Ureter (tissue), 1 donor: ENCODE data around the gene C19orf85. TPM values are rescaled to one million over a fixed set of nuclear protein-coding genes. Genes with fewer than 3 reads are reported as not detected.
A peak's percentile ranks its signal among the peaks of the same experiment; 100 is the strongest.
"Not testable (repeated sequence)": the region's sequence is repeated elsewhere in the genome, so short reads cannot be mapped to it uniquely, and the experiment has no call there.

ENCODE experiments used
- DNase-seq: peaks from one replicate; pipeline ENCODE4 v3.0.0-alpha.2; 2020; ENCODE audit warnings: low spot score
- total RNA-seq: library from RNA; stranded (reverse); gene quantifications from one replicate; pipeline ENCODE4 v1.2.4, GENCODE V29; 2023
- donor health status: DM: yes; HTN: yes; CAD: no.

Gene C19orf85
- not detected for total RNA-seq

- no peak for DNase-seq
Observed at GRCh38 chr19:55464662-55465054, at the start of gene C19orf85. Gene C19orf85, minus strand, starts transcription at chr19:55464751. Its CDS starts 197 bp downstream, at chr19:55464554.

DNA sequence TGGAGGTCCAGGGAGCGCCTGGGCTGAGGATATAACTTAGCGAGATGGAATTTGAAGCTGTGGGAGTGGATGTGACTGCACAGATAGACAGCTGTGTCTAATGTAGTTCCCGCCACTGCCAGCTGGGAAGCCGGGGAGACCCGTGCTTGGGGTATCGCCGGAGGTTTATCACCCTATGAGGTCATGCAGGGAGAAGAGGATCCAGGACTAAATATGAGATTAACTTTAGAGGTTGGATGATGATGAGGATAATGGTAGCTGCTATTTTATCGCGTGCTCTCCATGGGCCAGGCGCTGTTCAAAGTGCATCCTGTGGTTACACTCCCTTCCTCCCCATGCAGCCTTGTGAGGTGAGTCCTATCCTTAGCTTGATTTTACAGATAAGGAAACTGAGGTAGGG lies 43.6 kb upstream of the C19orf85 start:
- DNase-seq, result no peak

GRCh38 chr19:55504981-55505380 lies 40.4 kb upstream of the C19orf85 start:
- no peak for DNase-seq

GRCh38 chr19:55504252-55504603 lies 39.7 kb upstream of the C19orf85 start:
- no peak for DNase-seq

GRCh38 chr19:55503502-55504251 lies 39.1 kb upstream of the C19orf85 start:
- DNase-seq, result peak; percentile 93

- DNase-seq, result no peak
Observed at GRCh38 chr19:55503157-55503501, 38.6 kb upstream of the C19orf85 start.

DNA sequence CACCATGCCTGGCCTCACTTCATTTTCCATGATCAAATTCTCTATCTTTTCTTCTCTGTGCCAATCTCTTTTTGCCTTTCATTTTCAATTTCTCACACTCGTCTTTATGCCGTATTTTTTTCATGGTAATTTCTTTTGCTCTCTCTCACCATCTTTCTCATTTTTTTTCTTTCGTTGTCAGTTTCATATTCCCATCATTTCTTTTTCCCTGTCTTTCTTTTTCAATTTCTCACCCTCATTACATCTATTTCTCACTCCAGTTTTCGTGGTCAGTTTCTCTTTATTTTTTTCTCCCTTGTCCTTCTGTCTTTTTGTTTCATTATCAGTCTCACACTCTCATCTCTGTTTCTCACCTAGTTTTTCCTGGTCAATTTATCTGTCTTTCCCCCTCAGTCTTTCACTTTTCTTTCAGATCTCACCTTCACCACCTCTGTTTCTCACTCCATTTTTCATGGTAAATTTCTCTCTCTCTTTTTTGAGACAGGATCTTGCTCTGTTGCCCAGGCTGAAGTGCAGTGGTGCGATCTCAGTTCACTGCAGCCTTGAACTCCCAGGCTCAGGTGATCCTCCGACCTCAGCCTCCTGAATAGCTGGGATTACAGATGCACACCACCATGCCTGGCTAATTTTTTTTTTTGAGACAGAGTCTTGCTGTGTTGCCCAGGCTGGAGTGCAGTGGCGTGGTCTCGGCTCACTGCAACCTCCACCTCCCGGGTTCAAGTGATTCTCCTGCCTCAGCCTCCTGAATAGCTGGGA lies 37.8 kb upstream of the C19orf85 start:
- no peak for DNase-seq

DNA sequence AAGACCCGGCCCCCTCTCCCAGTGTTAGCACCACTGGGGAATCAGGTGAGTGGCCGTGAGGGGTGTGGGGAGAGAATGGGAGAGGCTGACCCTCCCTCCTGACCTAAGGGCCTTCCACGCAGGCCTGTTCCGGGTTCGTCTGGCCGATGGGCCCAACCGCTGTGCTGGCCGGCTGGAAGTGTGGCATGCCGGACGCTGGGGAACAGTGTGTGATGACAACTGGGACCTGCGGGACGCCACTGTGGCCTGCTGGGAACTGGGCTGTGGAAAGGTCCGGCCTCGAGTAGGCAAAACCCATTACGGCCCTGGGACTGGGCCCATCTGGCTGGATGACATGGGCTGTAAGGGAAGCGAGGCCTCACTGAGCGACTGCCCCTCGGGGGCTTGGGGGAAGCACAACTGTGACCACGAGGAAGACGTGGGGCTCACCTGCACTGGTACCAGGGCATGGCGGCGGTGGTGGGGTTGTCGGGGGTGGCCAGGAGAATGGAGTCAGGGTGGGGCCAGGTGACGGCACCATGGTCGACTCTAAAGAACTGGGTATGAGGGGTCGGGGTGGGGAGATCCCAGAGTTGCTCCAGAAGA lies 35.9 kb upstream of the C19orf85 start:
- no peak for DNase-seq

DNA sequence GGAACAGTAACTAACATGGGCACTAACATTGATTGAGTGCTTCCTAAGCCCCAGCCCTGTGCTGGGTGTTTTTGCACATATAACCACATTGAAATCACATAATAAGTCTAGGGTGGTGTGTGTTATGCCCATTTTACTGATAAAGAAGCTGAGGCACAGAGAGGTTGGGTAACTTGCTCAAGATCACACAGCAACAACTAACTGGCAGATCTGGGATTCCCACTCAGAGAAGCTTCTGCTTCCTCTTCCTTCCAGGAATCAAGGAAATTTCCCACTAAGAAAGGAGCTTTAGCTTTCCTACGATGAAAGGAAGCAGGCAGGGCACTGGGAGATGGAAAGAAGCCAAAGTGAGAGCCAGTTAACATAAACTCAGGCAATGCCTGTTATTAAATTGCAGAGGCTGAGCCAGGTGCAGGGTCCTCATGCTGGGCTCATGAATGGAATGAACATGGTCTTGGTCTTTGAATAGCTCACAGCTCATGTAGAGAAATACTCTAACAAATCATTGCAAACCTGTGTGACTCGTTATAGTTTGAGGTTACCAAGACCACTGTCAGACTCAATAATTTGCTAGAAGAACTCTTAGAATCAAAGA lies 33.8 kb upstream of the C19orf85 start:
- DNase-seq, result no peak

GRCh38 chr19:55497763-55498162 lies 33.2 kb upstream of the C19orf85 start:
- DNase-seq, result no peak

DNA sequence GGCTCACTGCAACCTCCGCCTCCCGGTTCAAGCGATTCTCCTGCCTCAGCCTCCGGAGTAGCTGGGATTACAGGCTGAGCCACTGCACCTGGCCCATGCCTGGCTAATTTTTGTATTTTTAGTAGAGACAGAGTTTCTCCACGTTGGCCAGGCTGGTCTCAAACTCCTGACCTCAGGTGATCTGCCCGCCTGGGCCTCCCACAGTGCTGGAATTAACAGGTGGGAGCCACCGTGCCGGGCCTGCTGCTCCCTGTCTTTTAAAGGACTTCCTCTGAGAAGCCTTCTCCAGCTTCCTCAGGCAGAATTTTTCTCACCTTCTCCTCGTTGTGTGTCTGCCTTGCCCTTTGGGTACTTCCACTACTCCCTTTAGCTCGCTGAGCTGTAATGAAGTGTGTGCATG lies 32.3 kb upstream of the C19orf85 start:
- not testable (repeated sequence) for DNase-seq

DNA sequence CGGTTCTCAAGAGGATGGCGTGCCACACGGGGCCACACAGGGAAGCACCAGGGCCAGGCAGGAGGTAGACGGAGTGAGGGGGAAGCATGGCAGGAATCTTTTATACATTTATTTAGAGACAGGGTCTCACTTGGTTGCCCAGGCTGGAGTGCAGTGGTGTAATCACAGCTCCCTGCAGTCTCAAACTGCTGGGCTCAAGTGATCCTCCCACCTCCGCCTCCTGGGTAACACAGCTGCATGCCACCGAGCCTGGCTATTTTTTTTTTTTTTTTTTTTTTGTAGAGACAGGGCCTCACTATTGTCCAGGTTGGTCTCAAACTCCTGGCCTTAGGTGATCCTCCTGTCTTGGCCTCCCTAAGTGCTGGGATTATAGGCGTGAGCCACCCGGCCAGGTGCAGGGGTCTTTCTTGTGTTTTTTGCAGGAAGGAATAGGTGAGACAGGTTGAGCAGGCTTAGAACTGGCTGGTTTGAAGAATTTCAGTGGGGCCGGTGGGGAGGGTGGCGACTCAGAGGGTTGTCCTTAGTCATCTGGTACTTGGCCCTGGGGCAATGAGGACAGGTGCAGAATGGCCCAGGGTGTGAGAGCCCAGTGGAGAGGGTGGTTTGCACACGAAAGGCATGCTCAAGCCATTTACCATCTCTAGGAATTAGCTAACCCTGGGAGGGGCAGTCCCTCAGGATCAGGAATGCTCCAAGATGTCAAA lies 31.2 kb upstream of the C19orf85 start:
- no peak for DNase-seq

- peak; percentile 53 for DNase-seq
Observed at GRCh38 chr19:55494172-55494761, 29.7 kb upstream of the C19orf85 start.

DNA sequence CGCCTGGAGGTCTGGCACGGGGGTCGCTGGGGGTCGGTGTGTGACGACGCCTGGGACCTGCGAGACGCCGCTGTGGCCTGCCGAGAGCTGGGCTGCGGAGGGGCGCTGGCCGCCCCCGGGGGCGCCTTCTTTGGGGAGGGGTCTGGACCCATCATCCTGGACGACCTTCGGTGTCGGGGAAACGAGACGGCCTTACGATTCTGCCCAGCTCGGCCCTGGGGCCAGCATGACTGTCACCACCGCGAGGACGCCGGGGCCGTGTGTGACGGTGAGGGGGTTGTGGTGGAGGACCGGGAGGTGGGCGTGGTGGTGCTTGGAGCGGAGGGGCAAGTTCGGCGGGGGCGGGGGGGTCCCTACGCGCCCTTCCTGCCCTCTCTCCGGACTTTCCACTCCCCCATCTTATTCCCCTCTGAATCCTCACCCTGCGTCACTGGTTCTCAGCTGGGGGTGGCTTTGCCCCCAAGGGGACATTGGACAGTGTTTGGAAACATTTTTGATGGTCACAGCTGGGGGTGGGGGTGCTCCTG lies 29.2 kb upstream of the C19orf85 start:
- DNase-seq, result peak; percentile 47

- DNase-seq, result no peak
Observed at GRCh38 chr19:55493052-55493644, 28.6 kb upstream of the C19orf85 start.

DNA sequence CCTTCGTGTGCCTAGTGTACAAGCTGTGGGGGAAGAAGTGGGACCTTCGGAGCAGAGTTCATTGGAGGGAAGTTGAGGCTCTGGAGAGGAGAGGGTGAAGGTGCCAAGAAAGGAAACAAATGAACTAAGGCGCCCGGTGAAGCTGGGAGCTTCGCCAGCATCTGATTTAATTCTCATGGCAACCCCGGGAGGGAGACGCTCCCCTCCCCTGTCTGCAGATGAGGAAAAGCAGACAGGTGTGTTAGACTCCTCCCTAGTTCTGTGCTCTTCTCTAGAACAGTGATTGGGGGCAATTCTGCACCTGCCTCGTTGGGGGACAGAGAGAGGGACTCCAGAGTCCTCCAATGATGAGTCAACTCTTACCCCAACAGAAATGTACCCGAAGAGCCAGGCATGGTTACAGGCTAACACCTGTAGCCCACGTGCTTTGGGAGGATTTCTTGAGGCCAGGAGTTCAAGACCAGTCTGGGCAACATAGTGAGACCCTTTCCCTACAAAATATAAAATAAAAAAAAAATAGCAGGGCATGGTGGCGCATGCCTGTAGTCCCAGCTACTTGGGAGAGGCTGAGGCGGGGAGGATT lies 27.9 kb upstream of the C19orf85 start:
- no peak for DNase-seq

- no peak for DNase-seq
Observed at GRCh38 chr19:55491546-55492360, 27.2 kb upstream of the C19orf85 start.

DNA sequence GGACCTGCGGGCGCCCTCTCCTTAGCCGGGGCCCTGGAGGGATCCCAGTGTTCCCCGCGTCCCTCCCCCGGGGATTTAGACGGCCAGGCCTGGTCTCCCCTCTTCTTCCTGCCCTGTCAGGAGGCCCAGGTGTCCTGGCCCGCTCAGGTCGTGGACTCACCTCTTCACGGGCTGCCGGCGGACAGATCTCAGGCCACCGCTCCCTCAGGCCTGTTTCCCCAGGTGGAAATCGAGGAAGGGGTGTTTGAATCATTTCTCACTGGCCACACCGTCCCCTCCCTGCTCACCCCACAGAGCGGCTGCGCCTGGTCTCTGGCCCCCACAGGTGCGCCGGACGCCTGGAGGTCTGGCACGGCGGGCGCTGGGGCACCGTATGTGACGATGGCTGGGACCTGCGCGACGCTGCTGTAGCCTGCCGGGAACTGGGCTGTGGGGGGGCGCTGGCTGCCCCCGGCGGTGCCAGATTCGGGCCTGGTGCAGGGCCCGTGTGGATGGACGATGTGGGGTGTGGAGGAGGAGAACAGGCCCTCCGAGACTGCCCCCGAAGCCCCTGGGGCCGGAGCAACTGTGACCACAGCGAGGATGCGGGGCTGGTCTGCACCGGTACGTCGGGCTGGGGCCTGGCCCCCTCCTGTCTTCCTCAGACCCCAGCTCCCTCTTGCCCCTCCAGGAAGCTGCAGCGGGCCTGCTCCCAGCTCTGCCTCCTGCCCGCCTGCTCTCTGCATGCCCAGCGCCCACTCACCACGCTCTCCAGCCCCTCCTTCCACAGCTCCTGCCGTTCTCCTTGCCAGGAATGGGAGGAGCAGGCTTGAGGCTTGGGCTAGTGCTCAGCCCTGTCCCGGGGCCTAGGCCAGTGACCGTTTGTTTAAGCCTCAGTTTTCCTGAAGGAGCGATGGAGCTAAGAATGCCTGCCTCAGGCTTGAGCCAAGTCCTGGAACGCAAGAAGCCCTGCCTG lies 26.2 kb upstream of the C19orf85 start:
- DNase-seq, result no peak
